Measurements from ENCODE around the gene SBF2. TPM values are rescaled to one million over a fixed set of nuclear protein-coding genes. Genes with fewer than 3 reads are reported as not detected.

SBF2 gene
- total RNA-seq, 4 donors from 2014 or later: 53.8 to 125 (median 76.4) TPM

GRCh38 chr11:9787981-9788521 lies 506.0 kb downstream of the SBF2 start:
- no peak for DNase-seq (ENCODE audit: low spot score)
- no peak for TF ChIP-seq CTCF (IDR thresholded peaks at IDR 0.05)

GRCh38 chr11:9787260-9787659 lies 506.8 kb downstream of the SBF2 start:
- TF ChIP-seq CTCF (IDR thresholded peaks at IDR 0.05): no peak

More at GRCh38 chr11:9787981-9788521, 506.0 kb downstream of the SBF2 start:
- peak; percentile 43 for ATAC-seq (ENCODE audit: low FRiP score)

GRCh38 chr11:9784602-9785315 lies 509.3 kb downstream of the SBF2 start:
- TF ChIP-seq CTCF (IDR thresholded peaks at IDR 0.05): no peak
- DNase-seq (ENCODE audit: low spot score) (no peak), ATAC-seq (ENCODE audit: low FRiP score) (no peak)

More at GRCh38 chr11:9787260-9787659, 506.8 kb downstream of the SBF2 start:
- DNase-seq (ENCODE audit: low spot score) (no peak), ATAC-seq (ENCODE audit: low FRiP score) (no peak)

- no peak for DNase-seq (ENCODE audit: low spot score)
- ATAC-seq (ENCODE audit: low FRiP score): no peak
- TF ChIP-seq CTCF (IDR thresholded peaks at IDR 0.05): no peak
Measured at GRCh38 chr11:9783986-9784385, 510.0 kb downstream of the SBF2 start.

- no peak for TF ChIP-seq CTCF (IDR thresholded peaks at IDR 0.05)
- DNase-seq (ENCODE audit: low spot score) (no peak), ATAC-seq (ENCODE audit: low FRiP score) (no peak)
Measured at GRCh38 chr11:9780929-9781328, 513.1 kb downstream of the SBF2 start.

- DNase-seq (ENCODE audit: low spot score) (no peak), ATAC-seq (ENCODE audit: low FRiP score) (no peak)
- TF ChIP-seq CTCF (IDR thresholded peaks at IDR 0.05): no peak
Measured at GRCh38 chr11:9777525-9777924, 516.5 kb downstream of the SBF2 start.

GRCh38 chr11:9777066-9777465 lies 517.0 kb downstream of the SBF2 start:
- DNase-seq (ENCODE audit: low spot score) (no peak), ATAC-seq (ENCODE audit: low FRiP score) (no peak)
- TF ChIP-seq CTCF (IDR thresholded peaks at IDR 0.05): no peak
